Thoracic aorta (tissue), 2 donors: Measurements from ENCODE around the gene MCHR1. TPM values are rescaled to one million over a fixed set of nuclear protein-coding genes. Genes with fewer than 3 reads are reported as not detected.
A peak's percentile ranks its signal among the peaks of the same experiment; 100 is the strongest.
"Not testable (repeated sequence)": the region's sequence is repeated elsewhere in the genome, so short reads cannot be mapped to it uniquely, and the experiment has no call there.

Source experiments
- ATAC-seq: fragments of 150-250 bp; one replicate; pipeline ENCODE4 v1.8.0; 2017; ENCODE audit warnings: low read depth; ENCODE audit not compliant: insufficient number of reproducible peaks, low FRiP score
- DNase-seq: peaks from one replicate; pipeline ENCODE4 v3.0.0-alpha.2; 2020; ENCODE audit warnings: low spot score
- H3K27ac ChIP-seq, 2 donors: fragments of 200-600 bp; sonication (generic); 1 replicate in 1 of 2; 2 replicates in 1 of 2; pipeline ENCODE4 v1.5.1; 2016; ENCODE audit warnings: mild to moderate bottlenecking in 2 of 2, moderate library complexity in 2 of 2
- H3K27me3 ChIP-seq: fragments of 200-600 bp; sonication (generic); replicated peaks from 2 replicates; pipeline ENCODE4 v1.6.0; 2016; ENCODE audit warnings: mild to moderate bottlenecking; ENCODE audit not compliant: insufficient read depth
- H3K36me3 ChIP-seq: fragments of 200-600 bp; sonication (generic); one replicate; pipeline ENCODE4 v1.5.1; 2016
- H3K4me1 ChIP-seq, 2 donors: fragments of 200-600 bp; sonication (generic); 1 replicate in 1 of 2; 2 replicates in 1 of 2; pipeline versions ENCODE4 v1.5.1 to v1.6.0; 2016; ENCODE audit warnings: low read depth in 2 of 2, mild to moderate bottlenecking in 1 of 2; ENCODE audit not compliant: control insufficient read depth in 1 of 2
- H3K4me3 ChIP-seq: fragments of 200-600 bp; sonication (generic); 2 replicates; pipeline ENCODE4 v1.5.1; 2016; ENCODE audit warnings: mild to moderate bottlenecking
- H3K9me3 ChIP-seq: fragments of 200-600 bp; sonication (generic); 2 replicates; pipeline ENCODE4 v1.5.1; 2016
- total RNA-seq, 2 donors: library from RNA; depleted of rRNA; stranded (reverse); fragments of >200 nt; gene quantifications; one replicate each; pipeline versions ENCODE4 v1.1.0 to v1.2.3, GENCODE V29; 2016
- TF ChIP-seq, protein P1 (sequence below): fragments of 200-600 bp; sonication (generic); IDR thresholded peaks from one replicate; pipeline ENCODE4 v1.5.1; 2019; ENCODE audit warnings: antibody characterized with exemption

MCHR1 gene
- total RNA-seq, 2 donors from 2014 or later: 0.41 TPM; not detected in 1

DNA sequence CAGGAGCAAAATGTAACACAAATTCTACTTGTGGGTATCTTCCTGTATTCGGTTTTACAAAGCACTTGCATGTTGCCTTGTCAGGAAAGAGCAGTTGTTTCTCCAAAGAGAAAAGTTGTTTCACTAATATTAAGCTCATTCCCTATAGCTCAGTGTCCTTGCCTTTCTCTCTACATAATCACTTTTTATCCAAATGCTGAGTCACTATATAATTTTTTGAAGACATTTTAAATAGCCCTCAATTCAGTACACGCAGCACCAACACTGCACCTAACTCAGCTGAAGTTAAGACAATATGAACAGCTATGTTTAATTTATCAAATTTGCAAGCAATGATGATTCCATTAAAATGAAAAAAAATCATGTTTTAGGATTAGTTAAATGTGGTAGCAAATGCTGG lies 28.2 kb upstream of the MCHR1 start:
- H3K4me3 ChIP-seq: peak overlapping the region; percentile 80
- no peaks in the 10 kb centered on the region for H3K9me3 ChIP-seq
- no peak for ATAC-seq
- H3K36me3 ChIP-seq: no peaks in the 10 kb centered on the region
- peak overlapping the region; percentile 93 to 97 for H3K27ac ChIP-seq
- no peaks in the 10 kb centered on the region for H3K27me3 ChIP-seq
- TF ChIP-seq, protein P1, sequence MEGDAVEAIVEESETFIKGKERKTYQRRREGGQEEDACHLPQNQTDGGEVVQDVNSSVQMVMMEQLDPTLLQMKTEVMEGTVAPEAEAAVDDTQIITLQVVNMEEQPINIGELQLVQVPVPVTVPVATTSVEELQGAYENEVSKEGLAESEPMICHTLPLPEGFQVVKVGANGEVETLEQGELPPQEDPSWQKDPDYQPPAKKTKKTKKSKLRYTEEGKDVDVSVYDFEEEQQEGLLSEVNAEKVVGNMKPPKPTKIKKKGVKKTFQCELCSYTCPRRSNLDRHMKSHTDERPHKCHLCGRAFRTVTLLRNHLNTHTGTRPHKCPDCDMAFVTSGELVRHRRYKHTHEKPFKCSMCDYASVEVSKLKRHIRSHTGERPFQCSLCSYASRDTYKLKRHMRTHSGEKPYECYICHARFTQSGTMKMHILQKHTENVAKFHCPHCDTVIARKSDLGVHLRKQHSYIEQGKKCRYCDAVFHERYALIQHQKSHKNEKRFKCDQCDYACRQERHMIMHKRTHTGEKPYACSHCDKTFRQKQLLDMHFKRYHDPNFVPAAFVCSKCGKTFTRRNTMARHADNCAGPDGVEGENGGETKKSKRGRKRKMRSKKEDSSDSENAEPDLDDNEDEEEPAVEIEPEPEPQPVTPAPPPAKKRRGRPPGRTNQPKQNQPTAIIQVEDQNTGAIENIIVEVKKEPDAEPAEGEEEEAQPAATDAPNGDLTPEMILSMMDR: no peak
- no peak for DNase-seq
- H3K4me1 ChIP-seq: peaks cover 5 to 38% of the 10 kb centered on the region in 2 donors

DNA sequence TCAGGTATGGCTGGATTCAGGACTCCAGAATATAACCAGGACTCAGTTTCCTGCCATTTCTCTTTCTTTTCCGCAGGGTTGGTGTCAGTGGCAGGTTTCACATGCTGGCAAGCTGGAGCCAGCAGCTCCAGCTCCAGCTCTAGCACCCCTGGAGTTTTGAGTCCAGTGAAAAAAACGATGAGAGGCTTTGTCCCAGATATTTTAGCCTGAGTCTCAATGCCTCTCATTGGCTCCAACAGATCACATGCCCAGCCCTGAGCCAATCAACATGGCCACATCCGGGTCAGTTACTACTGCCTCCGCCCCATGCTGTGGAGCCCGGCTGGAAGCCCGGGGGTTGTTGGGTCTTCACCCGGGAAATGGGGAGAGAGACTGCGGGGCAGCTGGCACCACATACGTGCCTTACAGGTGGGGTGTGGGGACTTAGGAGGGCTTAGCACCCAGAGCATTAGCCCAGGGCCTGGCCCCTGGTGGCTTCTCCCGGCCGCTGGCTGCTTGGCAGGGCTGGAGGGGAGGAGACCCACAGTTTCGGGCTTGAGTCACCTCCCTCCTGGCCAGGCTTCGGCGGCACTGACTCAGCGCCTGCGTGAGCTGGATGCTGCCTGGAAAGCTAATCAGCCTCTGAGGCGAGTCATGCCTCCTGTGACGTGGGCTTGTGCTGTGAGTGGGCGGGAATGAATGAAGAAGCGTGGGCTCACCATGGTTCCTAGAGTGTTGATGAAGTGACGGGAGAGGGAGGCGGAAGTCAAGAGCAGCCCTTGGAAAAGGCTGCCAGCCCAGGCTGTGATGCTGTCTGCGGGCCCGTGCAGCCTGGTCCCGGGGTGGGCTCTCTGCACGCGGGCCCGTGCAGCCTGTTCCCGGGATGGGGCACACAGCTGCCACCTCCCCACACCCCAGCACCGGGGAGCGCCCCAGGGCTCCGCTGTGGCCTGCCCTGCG lies 27.5 kb upstream of the MCHR1 start:
- no peaks in the 10 kb centered on the region for H3K9me3 ChIP-seq
- H3K4me3 ChIP-seq: peak overlapping the region; percentile 80
- ATAC-seq (peak; percentile 92), DNase-seq (peak; percentile 97)
- H3K4me1 ChIP-seq: peaks cover 5 to 38% of the 10 kb centered on the region in 2 donors
- TF ChIP-seq, protein P1: no peak
- peak overlapping the region; percentile 93 to 97 for H3K27ac ChIP-seq
- H3K27me3 ChIP-seq: no peaks in the 10 kb centered on the region
- H3K36me3 ChIP-seq: no peaks in the 10 kb centered on the region

DNA sequence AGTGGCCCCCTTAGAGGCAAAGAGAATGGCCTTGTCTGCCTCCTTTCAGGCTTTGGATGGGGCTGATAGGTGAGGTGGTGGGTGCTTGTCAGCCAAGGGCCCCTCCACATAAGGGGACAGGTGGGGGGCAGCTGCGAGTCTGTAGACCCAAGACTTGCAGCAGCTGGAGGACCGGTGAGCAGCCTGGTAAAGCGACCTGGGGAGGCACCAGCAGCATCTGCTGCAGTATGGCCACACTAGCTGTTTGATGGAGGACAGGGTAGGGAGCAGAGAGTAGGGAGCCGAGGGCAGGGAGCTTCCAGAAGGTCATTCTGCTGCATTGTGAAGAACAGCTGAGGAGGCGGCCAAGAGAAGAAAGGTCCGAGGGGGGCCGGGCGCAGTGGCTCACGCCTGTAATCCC lies 25.9 kb upstream of the MCHR1 start:
- peak overlapping the region; percentile 93 to 97 for H3K27ac ChIP-seq
- H3K4me1 ChIP-seq: peaks cover 5 to 38% of the 10 kb centered on the region in 2 donors
- H3K27me3 ChIP-seq: no peaks in the 10 kb centered on the region
- H3K9me3 ChIP-seq: no peaks in the 10 kb centered on the region
- ATAC-seq (no peak), DNase-seq (no peak)
- H3K36me3 ChIP-seq: no peaks in the 10 kb centered on the region
- H3K4me3 ChIP-seq: no peak overlapping the region
- TF ChIP-seq, protein P1: no peak

DNA sequence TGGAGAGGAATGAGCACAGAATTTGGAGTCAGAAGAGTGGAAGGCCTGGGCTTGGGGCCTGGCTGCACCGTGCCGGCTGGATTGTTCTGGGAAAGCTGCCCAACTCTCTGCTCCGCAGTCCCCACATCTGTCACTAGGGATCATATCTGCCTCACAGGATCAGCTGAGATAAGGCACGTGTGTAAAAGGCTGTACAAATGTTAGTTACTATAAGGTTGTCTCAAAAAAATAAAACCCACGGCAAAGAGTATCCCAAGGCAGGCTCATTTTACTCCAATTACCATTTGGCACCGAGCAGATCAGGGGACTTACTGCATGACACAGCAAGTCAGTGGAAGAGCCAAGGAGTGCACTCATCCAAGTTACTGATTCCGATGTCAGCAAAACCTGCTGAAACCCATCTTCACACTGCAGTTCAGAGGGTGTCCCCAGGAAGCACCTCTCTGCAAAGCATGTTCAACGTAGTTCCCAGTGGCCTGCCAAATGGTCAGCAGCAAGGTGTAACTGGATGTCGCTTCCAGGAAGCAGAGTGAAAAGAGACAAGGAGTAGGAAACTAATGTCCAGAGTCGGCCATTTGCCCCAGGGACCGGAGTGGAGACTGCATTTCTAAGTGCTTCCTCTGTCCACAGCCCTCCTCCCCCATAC lies 24.6 kb upstream of the MCHR1 start:
- TF ChIP-seq, protein P1: peak; percentile 38
- Histone ChIP-seq H3K4me3 (no peak overlapping the region), H3K36me3 (no peaks in the 10 kb centered on the region), H3K9me3 (no peaks in the 10 kb centered on the region), H3K27me3 (no peaks in the 10 kb centered on the region), H3K27ac (peak overlapping the region; percentile 41 to 97), H3K4me1 (peaks cover 5 to 38% of the 10 kb centered on the region in 2 donors)
- DNase-seq: no peak
- peak; percentile 35 for ATAC-seq

DNA sequence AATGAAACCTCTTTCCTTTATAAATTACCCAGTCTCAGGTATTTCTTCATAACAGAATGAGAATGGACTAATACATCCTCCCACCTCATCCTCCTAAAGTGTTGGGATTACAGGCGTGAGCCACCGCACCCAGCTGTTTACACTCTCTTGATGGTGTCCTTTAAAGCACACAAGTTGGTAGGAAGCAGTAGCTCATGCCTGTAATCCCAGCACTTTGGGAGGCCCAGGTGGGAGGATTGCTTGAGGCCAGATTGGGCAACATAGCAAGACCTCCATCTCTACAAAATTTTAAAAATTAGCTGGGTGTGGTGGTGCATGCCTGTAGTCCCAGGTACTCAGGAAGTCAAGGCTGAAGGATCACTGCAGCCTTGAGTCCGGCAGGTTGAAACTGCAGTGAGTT lies 23.3 kb upstream of the MCHR1 start:
- H3K27me3 ChIP-seq, H3K4me3 ChIP-seq, ATAC-seq, H3K9me3 ChIP-seq, H3K27ac ChIP-seq, DNase-seq, H3K36me3 ChIP-seq: not testable (repeated sequence)
- peaks cover 5 to 37% of the 10 kb centered on the region in 2 donors for H3K4me1 ChIP-seq

DNA sequence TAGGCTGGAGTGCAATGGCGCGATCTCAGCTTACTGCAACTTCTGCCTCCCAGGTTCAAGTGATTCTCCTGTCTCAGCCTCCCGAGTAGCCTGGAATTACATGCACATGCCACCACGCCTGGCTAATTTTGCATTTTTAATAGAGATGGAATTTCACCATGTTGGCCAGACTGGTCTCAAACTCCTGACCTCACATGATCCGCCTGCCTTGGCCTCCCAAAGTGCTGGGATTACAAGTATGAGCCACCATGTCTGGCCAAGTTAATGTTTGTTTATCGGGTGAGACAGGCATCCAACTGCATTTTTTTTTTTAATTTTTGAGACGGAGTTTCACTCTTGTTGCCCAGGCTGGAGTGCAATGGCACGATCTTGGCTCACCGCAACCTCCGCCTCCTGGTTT lies 22.6 kb upstream of the MCHR1 start:
- H3K27ac ChIP-seq, DNase-seq, H3K4me3 ChIP-seq, H3K9me3 ChIP-seq, ATAC-seq, H3K36me3 ChIP-seq, H3K27me3 ChIP-seq: not testable (repeated sequence)
- peaks cover 5 to 32% of the 10 kb centered on the region in 2 donors for H3K4me1 ChIP-seq
